Activated CD8-positive, alpha-beta memory T cell treated with anti-CD3 and anti-CD28 coated beads for 4 hours (primary cell): ENCODE data around the gene STAT2.
"Not testable (repeated sequence)": the region's sequence is repeated elsewhere in the genome, so short reads cannot be mapped to it uniquely, and the experiment has no call there.

ENCODE experiments used
- DNase-seq, 2 donors: peaks; one replicate each; pipeline ENCODE4 v3.0.0-alpha.2; 2020; ENCODE audit warnings: low read depth in 2 of 2

Gene STAT2

DNA sequence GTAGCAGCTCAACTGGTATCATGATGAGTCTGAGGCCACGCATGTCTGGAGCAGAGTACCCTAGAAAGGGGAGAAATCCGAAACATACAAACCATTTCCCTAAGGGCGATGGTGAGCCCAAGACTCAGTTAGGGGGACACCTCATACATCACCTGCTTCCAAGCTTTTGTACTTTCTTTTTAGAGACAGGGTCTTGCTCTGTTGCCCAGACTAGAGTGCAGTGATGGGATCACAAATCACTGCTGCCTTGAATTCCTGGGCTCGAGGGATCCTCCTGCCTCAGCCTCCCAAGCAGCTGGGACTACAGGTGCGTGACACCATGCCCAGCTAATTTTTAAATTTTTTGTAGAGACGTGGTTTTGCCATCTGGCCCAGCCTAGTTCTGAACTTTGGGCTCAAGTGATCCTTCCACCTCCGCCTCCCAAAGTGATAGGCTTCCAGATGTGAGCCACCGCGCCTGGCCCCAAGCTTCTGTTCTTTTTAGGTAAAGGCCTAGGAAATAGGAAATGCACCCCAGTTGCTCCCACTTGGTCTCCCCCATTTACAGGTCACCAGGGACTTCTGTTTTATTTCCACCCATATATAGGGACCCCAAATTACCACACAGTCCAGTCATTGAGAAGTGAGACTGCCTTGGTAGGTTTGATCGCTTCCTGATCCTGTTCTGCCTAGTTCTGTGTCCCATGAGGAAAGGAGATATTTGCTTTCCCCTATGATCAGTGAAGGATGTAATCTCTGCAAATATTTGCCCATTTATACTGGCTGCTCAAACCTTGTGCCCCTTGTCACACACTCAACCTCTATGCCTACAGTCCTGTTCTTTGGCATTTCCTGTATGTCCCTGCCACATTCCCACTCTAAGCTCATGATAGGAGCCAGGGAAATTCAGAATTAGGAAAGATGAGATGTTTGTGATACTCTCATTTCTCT lies 2.5 kb upstream of the STAT2 start, which contains the start of gene APOF:
TSS of gene APOF (minus strand) at position 728 of the 930 bp plus-strand sequence. CDS start at position 616, 112 bp downstream.
- no peak for DNase-seq

DNA sequence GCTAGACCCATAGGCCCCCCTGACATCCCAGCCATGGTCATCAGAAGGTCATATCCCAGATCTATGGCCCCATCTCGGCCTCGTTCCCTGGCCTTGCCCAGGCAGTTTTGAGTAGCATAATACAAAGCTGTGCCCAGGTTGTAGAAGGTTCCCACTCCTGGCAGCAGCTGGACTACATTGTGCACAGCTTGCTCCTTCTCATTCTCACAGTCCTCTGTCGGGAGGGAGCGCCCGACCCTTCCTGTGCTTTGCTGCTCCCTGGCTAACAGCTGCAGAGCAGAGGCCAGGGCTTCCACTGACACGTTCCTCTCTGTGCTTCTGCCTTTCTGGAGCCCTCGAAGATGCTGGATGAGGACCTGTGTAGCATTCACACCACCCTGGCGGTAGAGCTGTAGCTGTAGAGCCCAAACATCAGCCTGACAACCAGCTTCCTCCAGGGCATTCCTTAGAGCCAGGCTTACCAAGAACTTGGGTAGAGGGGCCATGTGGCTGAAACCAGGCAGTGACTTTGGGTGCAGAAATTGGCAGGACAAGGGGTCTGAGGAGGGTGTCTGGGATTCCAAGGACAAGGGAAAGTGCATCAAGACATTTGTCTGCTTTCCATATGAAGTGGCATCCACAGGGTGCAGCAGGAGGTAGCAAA lies 1.7 kb upstream of the STAT2 start:
- no peak for DNase-seq

DNA sequence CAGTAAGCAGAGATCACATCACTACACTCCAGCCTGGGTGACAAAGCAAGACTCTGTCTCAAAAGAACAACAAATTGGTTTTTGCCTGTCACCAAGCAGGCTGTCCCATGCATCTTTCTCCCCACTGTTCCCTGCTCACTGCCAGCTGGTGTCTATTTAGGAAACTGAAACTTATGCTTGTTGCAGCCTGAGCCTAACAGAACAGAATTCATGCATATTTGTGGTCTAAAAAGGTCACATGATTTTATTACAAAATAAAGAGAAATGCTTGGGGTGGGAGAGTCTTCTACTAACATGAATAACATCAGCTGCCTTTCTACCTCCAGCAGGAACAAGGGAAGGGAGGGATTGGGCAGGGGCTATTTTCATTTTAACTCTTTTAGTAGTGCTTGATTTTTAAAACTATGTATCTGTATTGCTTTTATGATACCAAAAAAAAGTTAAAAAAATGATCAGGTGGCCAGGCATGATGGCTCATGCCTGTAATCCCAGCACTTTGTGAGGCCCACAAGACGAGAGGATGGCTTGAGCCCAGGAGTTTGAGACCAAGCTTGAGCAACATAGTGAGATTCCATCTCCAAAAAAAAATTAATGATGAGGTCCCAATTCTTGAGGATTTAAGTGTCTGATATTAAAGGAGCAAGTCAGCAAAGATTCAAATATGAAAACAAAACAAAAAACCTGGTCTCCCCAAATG lies 923 bp downstream of the STAT2 start:
- DNase-seq = no peak

DNA sequence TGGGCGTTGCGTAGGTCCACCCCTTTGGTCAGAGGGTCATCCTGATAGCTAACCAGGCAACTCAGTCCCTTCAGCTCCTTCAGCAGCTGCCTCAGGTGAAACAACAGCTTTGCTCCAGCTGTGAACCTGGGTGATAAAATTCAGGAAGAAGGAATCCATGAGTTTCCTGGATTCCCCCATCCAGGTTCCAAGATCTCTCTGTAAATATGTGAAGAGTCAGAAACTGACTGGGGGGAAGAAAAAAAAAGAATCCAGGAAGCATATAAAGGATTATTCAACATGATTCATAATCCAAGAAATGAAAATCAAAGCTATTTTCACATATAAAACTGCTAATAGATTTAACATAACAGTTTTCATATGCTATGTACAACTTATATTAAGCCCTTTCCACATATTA lies 8.6 kb downstream of the STAT2 start:
- DNase-seq = no peak

DNA sequence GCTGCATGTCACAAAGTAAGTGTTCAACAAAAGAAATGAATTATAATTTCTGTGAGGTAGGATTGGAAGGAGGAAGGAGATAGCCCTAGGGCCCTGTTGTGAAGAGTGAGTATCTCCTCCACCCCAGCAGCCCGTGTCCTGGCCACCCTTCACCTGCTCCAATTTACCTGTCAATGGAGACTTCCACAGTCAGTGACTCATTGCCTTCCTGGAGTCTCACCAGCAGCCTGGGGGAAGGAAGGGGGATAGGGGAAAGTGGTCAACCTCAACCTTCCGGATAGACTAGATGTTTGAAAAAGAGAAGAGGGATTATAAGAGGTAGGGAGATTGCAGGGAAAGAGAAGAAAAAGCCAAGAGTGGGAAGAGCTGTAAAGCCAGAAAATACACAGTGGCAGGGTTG lies 9.2 kb downstream of the STAT2 start:
- no peak for DNase-seq

DNA sequence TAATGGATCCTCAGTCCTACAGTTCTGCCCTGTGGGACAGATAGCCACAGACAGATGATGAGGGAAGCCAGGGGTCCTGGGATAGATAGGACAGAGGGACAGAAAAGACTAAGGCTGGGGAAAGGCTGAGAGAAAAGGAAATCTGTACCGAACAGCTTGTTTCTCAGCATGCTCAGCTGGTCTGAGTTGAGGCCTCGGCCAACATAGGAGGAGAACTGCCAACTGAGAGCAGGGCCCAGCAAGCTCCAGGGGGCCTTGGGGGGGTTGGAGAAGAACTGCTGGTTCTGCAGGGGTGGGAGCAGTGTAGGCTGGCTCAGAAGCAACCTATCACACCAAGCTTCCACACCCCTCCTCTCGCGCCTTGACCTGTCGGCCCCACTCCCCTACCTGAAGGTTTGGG lies 11.1 kb downstream of the STAT2 start:
- no peak for DNase-seq

DNA sequence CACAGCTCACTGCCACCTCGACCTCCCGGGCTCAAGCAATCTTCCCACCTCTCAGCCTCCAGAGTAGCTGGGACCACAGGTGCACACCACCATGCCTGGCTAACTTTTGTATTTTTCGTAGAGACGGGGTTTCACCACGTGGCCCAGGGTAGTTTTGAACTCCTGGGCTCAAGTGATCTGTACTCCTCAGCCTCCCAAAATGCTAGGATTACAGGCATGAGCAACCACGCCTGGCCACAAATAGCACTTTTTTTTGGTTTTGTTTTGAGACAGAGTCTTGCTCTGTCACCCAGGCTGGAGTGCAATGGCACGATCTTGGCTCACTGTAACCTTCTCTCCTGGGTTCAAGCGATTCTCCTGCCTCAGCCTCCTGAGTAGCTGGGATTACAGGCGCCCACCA lies 12.7 kb downstream of the STAT2 start:
- not testable (repeated sequence) for DNase-seq

DNA sequence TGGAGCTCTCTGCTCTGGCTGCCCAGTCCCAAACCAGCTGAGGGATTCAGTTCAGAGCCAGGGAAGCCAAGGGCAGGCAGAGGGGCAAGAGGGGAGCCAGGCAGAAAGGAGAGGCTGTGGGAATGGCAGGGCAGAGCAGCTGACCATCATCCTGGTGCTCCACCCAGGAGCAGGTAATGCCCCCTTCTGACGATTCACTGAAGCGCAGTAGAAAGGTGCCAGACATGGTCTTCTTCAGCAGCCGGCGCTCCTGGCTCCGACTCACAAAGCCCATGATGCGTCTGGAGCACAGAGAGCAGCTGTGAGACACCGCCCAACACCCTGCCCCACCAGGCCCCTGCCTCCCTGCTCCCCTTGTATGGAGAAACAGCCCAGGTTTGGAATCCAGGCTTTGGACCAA lies 13.2 kb downstream of the STAT2 start:
- DNase-seq = no peak

DNA sequence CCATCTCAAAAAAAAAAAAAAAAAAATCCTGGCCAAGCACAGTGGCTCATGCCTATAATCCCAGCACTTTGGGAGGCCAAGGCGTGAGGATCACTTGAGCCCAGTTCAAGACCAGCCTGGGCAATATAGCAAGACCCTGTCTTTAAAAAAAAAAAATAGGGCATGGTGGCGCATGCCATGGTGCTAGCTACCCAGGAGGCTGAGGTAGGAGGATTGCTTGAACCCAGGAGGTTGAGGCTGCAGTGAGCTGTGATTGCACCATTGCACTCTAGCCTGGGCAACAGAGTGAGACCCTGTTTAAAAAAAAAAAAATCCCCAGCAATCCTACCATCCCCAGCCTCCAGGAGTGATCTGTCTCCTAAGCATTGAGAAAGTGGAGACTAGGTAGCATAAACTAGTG lies 17.6 kb downstream of the STAT2 start:
- not testable (repeated sequence) for DNase-seq

DNA sequence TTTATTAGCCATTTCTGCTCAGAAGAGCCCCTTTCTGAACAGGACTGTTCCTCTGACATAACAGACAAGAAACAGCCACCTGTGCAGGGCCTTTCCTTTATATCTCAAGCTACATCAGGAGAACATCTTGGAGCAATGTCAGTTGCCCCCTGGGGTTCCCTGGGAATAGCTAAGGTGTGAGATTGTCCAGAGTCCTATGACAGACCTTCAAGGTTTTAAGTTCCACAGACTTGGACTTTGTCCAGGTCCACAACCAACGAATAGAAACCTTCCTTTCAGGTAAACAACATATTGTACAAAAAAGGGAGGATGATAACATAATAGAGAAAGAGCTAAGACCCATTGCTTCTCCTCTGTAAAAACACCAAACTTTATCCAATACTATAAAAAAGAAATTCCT lies 18.3 kb downstream of the STAT2 start:
- no peak for DNase-seq

DNA sequence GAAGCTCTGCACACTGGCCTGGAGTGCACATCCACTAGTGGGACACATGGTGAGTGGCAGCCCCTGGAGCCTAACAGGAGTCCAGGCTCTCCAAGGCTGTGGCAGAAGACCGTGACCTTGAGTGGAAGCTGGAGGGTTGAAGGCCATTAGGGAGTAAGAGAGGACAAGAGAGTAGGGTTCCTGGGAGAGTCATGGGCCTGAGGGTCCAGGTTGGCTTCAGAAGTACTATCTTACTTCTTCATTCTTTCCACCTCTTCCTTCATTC lies 20.8 kb downstream of the STAT2 start:
- DNase-seq = no peak

DNA sequence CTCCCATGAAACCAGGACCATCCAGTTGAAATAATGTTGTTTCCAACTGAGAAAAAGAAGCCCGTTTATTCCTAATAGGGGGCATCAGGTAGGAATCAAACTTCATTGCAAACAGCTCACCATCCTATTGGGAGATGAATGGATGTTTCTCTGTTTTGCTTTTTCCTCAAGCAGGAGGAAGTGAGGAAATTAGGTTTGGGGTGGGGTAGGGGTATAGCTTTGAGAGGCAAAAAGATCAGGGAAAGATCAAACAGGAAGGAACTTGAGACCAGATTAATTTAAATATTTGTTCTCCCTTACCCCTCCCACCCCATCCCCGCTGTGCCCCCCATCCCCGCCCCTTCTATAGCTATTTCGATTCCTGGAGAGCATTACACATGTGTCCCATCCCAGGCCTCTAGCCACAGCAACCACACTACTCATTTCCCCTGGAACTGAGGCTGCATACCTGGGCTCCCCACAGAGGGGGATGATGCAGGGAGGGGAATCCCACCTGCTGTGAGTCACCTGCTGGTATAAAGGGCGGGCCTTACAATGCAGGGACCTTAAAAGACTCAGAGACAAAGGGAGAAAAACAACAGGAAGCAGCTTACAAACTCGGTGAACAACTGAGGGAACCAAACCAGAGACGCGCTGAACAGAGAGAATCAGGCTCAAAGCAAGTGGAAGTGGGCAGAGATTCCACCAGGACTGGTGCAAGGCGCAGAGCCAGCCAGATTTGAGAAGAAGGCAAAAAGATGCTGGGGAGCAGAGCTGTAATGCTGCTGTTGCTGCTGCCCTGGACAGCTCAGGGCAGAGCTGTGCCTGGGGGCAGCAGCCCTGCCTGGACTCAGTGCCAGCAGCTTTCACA lies 21.4 kb downstream of the STAT2 start, which contains the start of gene IL23A:
TSS of gene IL23A (plus strand) at position 577 of the 850 bp plus-strand sequence. CDS start at position 738, 161 bp downstream.
- DNase-seq = peak; percentile 59 to 87

DNA sequence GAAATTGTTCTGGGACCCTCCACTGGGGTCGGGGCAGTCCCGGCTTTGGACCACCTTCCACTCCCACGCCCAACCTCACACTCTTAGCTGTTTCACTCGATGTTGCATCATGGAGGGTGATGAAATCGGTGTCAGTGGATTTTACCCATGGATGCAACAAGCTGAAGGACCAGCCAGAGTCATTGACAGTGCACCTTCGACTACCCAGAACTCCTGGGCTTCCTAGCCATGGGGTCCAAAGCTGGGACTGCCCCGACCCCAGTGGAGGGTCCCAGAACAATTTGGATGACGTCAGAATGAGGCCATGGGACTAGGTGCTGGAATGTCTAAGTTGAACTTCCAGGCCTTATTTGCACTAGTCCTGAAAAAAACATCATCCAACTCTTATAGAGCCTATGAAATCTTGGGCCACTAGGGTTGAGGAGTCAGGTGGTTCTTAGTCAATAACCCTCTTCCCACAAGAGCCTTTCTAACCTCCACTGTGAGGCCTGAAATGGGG lies 22.1 kb downstream of the STAT2 start:
- DNase-seq = no peak

DNA sequence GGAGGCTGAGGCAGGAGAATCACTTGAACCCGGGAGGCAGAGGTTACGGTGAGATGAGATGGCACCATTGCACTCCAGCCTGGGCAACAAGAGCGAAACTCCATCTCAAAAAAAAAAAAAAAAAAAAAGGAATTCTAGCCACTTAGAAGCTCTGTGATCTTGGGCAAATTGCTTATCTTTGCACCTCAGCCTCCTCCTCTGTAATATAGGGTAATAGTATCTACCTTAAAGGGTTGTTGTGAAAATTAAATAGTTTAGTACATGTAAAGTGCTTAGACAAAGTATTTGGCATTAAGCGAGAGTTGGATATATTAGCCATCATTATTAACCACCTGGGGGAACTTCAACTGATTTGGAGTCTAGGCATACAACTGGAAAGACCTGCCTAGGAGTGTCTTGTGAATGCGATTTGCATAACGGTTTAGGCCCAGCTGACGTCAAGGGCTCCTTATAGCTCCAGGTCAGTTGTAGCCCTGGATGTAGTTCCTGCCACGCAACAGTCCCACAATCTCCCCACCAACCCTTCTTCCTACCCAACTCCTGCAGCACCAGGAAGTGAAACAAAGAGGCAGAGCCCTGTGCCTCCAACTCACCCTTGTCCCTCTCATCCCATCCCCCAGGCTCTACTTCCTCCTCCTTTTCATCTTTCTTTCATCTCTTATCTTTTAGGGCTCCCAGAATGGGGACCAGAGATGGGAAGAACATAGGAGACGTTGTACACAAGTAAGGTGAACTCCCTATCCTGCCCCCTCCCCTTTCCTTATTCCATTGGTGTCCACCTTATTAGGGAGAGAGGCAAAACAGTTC lies 23.3 kb downstream of the STAT2 start:
- no peak for DNase-seq

DNA sequence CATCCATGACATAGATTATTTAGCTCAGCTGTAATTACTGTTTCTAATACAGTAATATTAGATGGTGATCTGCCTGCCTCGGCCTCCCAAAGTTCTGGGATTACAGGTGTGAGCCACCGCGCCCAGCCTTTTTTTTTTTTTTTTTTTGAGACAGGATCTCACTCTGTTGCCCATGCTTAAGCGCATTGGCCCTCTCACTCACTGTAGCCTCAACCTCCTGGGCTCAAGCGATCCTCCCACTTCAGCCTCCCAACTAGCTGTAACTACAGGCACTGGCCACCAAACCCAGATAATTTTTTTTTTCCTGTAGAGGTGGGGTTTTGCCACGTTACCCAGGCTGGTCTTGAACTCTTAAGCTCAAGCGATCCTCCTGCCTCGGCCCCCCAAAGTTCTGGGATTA lies 24.4 kb downstream of the STAT2 start:
- not testable (repeated sequence) for DNase-seq

DNA sequence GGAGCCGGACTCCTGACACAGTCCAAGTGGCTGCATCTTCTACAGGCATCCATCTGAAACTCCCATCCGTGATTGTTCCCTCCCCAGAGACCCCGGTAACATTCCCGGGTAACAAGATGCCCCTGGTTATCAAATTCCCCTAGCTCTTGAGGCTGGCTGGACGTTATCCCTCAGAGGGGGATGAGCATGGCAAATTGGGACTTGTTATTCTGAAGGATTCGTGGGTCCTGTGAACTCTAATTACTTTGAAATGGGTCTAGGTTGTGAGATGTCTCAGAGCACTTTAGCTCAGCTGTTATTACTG lies 25.5 kb downstream of the STAT2 start:
- no peak for DNase-seq

DNA sequence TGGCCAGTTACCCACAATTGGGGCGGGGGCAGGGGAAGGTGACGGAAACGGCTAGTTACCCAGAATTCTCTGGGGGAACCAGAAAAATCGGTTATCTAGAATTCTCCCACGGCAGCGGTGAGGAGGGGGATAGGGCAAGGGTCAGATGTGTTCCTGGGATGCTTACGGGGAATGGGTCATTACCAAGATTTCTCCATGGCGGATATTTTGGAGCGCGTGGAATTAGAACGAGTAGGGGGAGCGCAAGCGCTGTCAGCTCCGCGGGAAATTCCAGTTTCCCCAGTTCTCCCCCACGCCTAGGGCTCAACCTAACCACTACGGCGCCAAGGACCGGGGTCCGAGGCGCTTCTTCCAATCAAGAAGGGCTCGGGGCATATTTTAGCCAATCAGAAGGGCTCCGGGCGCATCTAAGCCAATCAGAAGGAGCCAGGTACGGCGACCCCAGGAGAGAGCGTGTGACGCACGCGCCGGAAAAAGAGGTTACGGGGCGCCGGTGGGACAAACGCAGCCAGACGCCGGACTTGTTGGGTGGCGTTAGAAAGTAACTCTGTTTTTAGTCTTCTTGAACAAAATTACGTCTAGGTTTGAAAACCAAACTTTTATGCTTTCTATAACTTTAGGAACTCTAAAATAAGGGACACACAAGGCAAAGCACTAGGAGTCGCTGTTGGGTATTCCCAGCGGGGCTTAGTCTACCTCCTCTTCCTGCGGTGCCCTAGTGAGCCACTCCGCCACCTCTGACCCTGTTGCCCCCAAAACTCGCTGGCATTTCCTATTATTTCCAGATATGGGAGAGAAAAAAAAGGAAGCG lies 26.0 kb downstream of the STAT2 start, which contains the start of gene PAN2:
TSS of gene PAN2 (minus strand) at position 322 of the 811 bp plus-strand sequence. CDS start 906 bp downstream, outside the sequence.
- DNase-seq = peak; percentile 87 to 90

DNA sequence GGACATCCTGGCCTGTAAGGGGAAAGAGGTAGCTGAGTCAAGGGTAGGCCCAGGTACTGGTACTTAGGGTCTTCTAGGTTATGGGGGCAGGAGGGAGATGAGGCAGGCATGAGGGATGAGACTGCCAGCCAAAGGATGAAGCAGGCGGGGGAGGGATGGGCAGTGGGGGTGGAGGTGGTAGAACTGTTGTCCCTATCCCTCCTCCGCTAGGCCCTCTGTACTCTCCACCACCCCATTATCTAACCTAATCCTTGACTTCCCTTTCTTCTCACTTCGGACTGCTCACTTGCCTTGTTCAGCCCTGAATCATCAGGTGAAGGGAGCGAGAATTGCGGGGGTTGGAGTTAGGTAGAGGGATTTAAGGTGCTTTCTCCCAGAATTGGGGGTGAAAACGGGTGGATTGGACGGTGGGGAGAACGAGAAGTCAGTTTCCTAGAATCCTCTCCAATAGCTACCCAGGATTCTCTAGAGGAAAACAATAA lies 26.7 kb downstream of the STAT2 start:
- no peak for DNase-seq

DNA sequence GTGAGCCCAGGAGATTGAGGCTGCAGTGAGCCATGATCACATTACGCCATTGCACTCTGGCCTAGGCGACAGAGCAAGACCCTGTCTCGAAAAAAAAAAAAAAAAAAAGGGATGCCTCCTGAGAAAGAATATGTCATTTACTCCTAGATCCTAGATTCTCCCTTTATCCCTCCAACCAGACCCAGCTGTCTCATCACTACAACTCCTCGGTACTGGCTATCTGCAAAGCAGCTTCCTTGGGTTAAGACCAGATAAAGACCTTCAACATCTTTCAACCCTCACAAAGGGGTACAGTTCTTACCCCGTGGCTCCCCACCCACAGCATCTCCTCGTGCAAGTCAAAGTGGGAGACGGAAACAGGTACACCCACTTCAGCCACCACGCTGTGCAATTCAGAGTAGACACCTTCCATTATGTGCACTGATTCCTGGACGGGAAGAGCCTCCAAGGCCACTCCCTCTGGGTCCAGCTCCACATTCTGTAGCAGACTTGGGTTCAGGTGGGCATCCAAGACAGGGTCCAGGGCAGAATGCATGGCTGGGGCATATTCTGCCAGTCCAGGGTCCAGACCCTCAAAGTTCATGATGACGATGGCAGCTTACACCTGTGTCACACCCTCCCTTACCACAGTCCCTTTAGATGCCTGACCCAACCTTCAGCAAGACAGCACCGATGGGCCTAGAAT lies 27.3 kb downstream of the STAT2 start:
- no peak for DNase-seq
